GM20000 (cell line): ENCODE measurements around the gene PLD1.

Source experiments
- DNase-seq: peaks from one replicate; pipeline ENCODE4 v3.0.0; 2012; ENCODE audit warnings: low spot score
- TF ChIP-seq, protein P1 (sequence below): IDR thresholded peaks from 2 replicates; pipeline ENCODE4 v1.5.1; 2012; ENCODE audit warnings: mild to moderate bottlenecking, control low read depth; ENCODE audit errors: extremely low read depth, missing control alignments

PLD1 gene

DNA sequence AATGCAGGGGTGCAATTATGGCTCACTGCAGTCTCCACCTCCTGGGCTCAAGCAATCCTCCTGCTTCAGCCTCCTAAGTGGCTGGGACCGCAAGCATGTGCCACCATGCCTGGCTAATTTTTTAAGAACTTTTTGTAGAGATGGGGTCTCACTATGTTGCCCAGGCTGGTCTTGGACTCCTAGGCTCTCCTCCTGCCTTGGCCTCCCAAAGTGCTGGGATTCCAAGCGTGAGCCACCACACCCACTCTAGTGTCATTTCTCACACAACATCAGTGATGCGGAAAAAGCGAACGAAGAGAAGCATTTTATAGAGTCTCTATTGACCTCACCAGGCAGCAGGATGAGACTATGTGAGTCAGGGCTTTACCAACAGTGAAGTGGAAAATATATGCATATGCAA lies 137.7 kb downstream of the PLD1 start:
- no peak for DNase-seq
- TF ChIP-seq, protein P1, sequence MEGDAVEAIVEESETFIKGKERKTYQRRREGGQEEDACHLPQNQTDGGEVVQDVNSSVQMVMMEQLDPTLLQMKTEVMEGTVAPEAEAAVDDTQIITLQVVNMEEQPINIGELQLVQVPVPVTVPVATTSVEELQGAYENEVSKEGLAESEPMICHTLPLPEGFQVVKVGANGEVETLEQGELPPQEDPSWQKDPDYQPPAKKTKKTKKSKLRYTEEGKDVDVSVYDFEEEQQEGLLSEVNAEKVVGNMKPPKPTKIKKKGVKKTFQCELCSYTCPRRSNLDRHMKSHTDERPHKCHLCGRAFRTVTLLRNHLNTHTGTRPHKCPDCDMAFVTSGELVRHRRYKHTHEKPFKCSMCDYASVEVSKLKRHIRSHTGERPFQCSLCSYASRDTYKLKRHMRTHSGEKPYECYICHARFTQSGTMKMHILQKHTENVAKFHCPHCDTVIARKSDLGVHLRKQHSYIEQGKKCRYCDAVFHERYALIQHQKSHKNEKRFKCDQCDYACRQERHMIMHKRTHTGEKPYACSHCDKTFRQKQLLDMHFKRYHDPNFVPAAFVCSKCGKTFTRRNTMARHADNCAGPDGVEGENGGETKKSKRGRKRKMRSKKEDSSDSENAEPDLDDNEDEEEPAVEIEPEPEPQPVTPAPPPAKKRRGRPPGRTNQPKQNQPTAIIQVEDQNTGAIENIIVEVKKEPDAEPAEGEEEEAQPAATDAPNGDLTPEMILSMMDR, result no peak

DNA sequence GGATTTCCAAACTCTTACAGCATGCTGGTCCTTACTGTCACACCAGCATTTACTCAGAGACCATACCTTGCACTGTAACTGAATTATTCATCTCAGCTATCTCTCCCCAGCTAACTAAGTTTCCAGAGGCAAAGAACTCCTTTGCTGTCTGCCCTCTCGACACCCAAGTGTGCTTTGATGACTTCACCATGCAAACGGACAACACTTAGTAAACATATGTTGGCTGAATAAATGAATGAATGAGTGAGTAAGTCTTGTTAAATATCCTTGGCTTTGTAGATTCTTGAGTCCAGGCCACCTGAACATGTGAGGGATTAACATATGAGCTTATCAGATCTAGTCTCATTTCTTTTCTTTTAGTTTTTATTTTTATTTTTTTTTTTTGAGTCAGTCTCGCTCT lies 138.2 kb downstream of the PLD1 start:
- DNase-seq, result no peak
- TF ChIP-seq, protein P1, result no peak

DNA sequence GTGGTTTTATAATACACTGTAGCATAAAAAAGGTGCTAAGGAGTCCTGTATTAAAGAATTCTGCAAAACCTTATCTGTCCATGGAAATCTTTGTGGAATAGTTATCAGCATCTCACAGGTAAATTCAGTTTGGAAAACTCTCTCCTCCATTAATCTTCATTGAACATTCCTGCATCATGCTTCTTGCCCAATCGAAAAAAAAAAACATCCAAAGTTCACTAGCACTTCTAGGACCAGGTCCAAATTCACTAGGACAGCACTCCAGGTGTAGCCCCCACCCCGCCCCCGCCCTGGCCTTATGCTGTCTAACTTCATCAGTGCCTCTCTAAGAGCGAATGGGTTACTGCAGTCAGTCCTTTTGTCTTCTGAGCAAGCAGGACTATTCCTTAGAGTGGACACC lies 138.6 kb downstream of the PLD1 start:
- TF ChIP-seq, protein P1, result no peak
- DNase-seq, result no peak

DNA sequence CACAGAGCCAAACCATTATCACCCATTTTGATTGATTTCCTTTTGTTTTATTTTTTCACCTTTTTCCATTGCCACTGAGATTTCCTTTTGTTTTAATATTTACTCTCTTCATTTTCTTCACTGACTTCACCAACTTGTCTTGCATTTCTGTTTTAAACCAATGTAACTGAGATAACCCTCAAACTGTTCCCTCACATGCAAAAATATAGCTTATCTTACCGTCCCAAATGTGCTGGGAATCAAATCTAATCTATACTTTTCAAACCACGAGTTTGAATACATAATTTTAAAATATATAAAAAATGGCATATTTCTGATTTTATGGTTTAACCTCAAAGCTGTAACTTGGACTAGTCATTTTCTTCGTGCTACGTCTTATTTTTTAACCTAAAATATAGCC lies 143.8 kb downstream of the PLD1 start:
- DNase-seq, result no peak
- TF ChIP-seq, protein P1, result no peak

DNA sequence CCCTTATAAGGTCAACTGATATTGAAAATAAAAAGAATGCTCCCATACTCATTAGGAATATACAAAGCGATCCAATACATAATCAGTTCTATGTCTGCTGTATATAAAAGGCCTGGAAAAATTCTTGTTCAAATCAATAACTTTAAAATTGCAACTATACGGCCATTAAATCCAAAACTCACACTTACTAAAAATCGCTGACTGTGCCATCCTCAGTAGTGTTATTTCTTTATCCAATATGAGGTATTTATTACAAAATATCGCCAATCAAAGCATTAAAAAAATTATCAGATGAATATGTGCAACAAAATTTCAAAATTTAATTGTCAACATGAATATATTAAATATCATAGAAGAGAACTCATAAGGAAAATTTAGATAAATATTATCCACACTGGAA lies 146.5 kb downstream of the PLD1 start:
- TF ChIP-seq, protein P1, result no peak
- no peak for DNase-seq

DNA sequence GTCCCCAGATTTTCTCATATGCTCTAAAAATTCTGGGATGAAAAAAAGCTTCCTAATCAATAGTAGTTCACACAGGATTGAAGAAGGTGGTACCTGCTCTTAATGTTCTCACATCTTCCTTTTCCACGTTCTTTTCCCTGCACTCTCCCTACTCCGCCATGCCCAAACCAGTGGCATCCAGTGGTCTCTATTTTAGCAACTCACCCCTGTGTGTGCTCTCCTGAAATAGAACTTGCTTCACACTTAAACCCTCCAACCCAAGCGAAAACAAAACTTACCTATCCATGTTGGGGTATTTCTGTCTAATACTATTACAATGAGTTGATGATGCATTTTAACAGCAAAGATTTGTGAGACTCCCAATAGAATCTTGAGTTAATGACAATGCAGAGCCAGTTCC lies 148.8 kb downstream of the PLD1 start:
- no peak for DNase-seq
- TF ChIP-seq, protein P1, result no peak

DNA sequence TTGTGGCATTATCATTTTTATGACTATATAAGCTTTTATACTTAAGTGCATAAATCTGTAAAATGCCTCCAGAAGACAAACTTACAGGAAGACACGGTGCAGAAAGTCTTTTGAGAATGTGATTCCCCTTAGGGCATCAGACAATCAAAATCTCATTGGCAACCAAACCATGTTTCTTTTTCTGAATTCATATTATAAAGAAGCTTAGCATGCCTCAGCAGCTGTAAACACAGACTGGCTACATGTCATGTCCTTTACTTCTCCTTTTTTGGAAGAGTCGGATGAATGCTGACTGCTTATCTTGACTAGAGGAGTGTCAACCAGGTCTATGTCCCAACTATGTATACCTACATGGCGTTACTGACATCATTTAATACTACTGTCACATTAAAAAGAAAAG lies 150.1 kb downstream of the PLD1 start:
- TF ChIP-seq, protein P1, result no peak
- DNase-seq, result no peak

DNA sequence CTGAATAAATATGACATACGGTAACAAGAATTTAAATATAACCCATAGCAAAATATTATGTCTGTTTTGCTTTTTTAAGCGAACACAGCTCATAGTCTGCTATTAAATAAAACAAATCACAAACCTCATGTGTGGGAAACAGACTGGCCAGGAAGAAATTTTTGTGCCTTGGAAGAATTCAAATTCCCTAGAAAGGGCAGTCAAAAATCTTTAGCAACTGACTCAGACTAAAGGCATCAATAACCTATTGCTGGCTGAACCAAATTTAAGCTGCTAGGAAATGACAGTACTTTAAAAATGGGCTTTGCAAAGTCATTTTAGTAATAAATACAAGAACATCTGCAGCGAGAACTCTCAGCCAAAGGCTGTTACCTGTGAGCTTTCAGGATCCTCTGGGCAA lies 151.4 kb downstream of the PLD1 start:
- DNase-seq, result no peak
- TF ChIP-seq, protein P1, result no peak
